HEK293 (cell line): Measurements from ENCODE around the gene NIPSNAP3A.

ENCODE experiments used
- ZNF274 ChIP-seq, 2 experiments: fragments of 200-500 bp in 1 of 2; fragments of 450-650 bp in 1 of 2; sonication (Bioruptor generic) in 1 of 2; formaldehyde crosslinking in 1 of 2; IDR thresholded peaks; 2 replicates each; pipeline versions ENCODE4 v1.5.1 to v1.6.1; 2014 to 2016; ENCODE audit warnings: borderline replicate concordance in 1 of 2, inconsistent platforms in 1 of 2, low read length in 1 of 2, missing biosample characterization in 1 of 2, missing genetic modification characterization in 1 of 2
- TF ChIP-seq, protein P1 (sequence below): fragments of 450-650 bp; formaldehyde crosslinking; IDR thresholded peaks from 2 replicates; pipeline ENCODE4 v1.5.1; 2016; ENCODE audit warnings: missing biosample characterization, missing genetic modification characterization
- TF ChIP-seq, protein P2 (sequence below): fragments of 450-650 bp; formaldehyde crosslinking; IDR thresholded peaks from 2 replicates; pipeline ENCODE4 v1.5.1; 2017; ENCODE audit warnings: missing biosample characterization, mild to moderate bottlenecking, missing genetic modification characterization, moderate library complexity

DNA sequence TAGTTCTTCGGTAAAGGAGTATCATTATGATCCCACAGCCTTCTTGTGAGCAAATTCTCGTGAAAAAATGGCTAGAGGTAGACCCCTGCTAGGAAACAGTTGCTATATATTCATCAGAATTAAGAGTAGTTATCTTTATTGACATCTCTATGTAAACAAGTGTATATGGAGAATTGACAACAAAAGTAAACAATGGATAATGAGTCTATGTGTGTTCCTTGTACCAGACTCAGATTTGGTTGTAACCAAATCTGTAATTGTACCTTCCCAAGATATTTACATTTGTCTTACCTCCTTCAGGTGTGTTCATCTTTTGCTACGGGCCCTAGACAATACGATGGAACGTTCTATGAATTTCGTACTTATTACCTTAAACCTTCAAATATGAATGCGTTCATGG, 18.5 kb downstream of the NIPSNAP3A start:
- TF ChIP-seq, protein P1, sequence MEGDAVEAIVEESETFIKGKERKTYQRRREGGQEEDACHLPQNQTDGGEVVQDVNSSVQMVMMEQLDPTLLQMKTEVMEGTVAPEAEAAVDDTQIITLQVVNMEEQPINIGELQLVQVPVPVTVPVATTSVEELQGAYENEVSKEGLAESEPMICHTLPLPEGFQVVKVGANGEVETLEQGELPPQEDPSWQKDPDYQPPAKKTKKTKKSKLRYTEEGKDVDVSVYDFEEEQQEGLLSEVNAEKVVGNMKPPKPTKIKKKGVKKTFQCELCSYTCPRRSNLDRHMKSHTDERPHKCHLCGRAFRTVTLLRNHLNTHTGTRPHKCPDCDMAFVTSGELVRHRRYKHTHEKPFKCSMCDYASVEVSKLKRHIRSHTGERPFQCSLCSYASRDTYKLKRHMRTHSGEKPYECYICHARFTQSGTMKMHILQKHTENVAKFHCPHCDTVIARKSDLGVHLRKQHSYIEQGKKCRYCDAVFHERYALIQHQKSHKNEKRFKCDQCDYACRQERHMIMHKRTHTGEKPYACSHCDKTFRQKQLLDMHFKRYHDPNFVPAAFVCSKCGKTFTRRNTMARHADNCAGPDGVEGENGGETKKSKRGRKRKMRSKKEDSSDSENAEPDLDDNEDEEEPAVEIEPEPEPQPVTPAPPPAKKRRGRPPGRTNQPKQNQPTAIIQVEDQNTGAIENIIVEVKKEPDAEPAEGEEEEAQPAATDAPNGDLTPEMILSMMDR (tag by site-specific recombination): no peak
- no peak for TF ChIP-seq ZNF274 (IDR thresholded peaks at IDR 0.05; ENCODE audit: low read length)
- TF ChIP-seq ZNF274 (tag by site-specific recombination; IDR thresholded peaks at IDR 0.05; ENCODE audit: borderline replicate concordance): no peak
- TF ChIP-seq, protein P2, sequence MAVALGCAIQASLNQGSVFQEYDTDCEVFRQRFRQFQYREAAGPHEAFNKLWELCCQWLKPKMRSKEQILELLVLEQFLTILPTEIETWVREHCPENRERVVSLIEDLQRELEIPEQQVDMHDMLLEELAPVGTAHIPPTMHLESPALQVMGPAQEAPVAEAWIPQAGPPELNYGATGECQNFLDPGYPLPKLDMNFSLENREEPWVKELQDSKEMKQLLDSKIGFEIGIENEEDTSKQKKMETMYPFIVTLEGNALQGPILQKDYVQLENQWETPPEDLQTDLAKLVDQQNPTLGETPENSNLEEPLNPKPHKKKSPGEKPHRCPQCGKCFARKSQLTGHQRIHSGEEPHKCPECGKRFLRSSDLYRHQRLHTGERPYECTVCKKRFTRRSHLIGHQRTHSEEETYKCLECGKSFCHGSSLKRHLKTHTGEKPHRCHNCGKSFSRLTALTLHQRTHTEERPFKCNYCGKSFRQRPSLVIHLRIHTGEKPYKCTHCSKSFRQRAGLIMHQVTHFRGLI: no peak
